PC-3 (cell line): ENCODE measurements around the gene SERPINA12. TPM values are rescaled to one million over a fixed set of nuclear protein-coding genes. Genes with fewer than 3 reads are reported as not detected.

Experiments used
- ATAC-seq: fragments of 200-7000 bp; cut with Tn5 transposase; 2 replicates; pipeline ENCODE4 v1.9.1; 2020; ENCODE audit warnings: mild to moderate bottlenecking, moderate library complexity
- BruUV-seq: library from RNA; stranded (reverse); fragments of 400-500 nt; replicated peaks from 2 replicates; lab custom pipeline; 2021; lab: Mats Ljungman, UMichigan
- CTCF ChIA-PET: fragments of 300-600 bp; sonication (Branson Sonifier 250); formaldehyde crosslinking; loops from one replicate; lab custom pipeline; 2022; ENCODE audit warnings: antibody characterized with exemption; lab: Charles Lee
- POLR2A ChIA-PET: fragments of 300-600 bp; sonication (Branson Sonifier 250); formaldehyde crosslinking; loops from one replicate; lab custom pipeline; 2022; ENCODE audit warnings: antibody characterized with exemption; ENCODE audit not compliant: unreplicated experiment; lab: Charles Lee
- DNase-seq: peaks from one replicate; pipeline ENCODE4 v3.0.0-alpha.2; 2015
- H2AFZ ChIP-seq: fragments of 300-600 bp; sonication (generic); 2 replicates; pipeline ENCODE4 v1.6.0; 2016; ENCODE audit warnings: antibody characterized with exemption, low read length
- H3F3A ChIP-seq: fragments of 300-600 bp; sonication (generic); one replicate; pipeline ENCODE4 v1.6.0; 2017; ENCODE audit warnings: antibody characterized with exemption, low read length, control low read depth, mild to moderate bottlenecking; ENCODE audit not compliant: unreplicated experiment
- H3K27ac ChIP-seq: fragments of 300-600 bp; sonication (generic); 2 replicates; pipeline ENCODE4 v1.5.1; 2016; ENCODE audit warnings: mild to moderate bottlenecking, low read length
- H3K27me3 ChIP-seq: fragments of 300-600 bp; sonication (generic); 2 replicates; pipeline ENCODE4 v1.6.1; 2016; ENCODE audit warnings: low read length, mixed read lengths
- H3K36me3 ChIP-seq: fragments of 300-600 bp; sonication (generic); 2 replicates; pipeline ENCODE4 v1.6.1; 2016; ENCODE audit warnings: low read depth, mixed run types, low read length, mixed read lengths
- H3K4me1 ChIP-seq: fragments of 300-600 bp; sonication (generic); 2 replicates; pipeline ENCODE4 v1.5.1; 2016; ENCODE audit warnings: low read length; ENCODE audit not compliant: insufficient read depth
- H3K4me2 ChIP-seq: fragments of 300-600 bp; sonication (generic); 2 replicates; pipeline ENCODE4 v1.6.0; 2016; ENCODE audit warnings: low read length
- H3K4me3 ChIP-seq: fragments of 300-600 bp; sonication (generic); 2 replicates; pipeline ENCODE4 v1.5.1; 2016; ENCODE audit warnings: mild to moderate bottlenecking, low read length, mixed read lengths
- H3K79me2 ChIP-seq: fragments of 300-600 bp; sonication (generic); 2 replicates; pipeline ENCODE4 v1.6.1; 2017; ENCODE audit warnings: low read length, mixed read lengths
- H3K9ac ChIP-seq: fragments of 300-600 bp; sonication (generic); 2 replicates; pipeline ENCODE4 v1.6.0; 2016; ENCODE audit warnings: mild to moderate bottlenecking, low read length
- H3K9me2 ChIP-seq: fragments of 300-600 bp; sonication (generic); replicated peaks from 2 replicates; pipeline ENCODE4 v1.6.1; 2016; ENCODE audit warnings: mixed run types, low read length, mixed read lengths
- H3K9me3 ChIP-seq: fragments of 300-600 bp; sonication (generic); 2 replicates; pipeline ENCODE4 v1.6.1; 2016; ENCODE audit warnings: low read length, mixed read lengths
- H4K20me1 ChIP-seq: fragments of 300-600 bp; sonication (generic); 2 replicates; pipeline ENCODE4 v1.6.1; 2016; ENCODE audit warnings: low read length, mixed read lengths
- EZH2 ChIP-seq: fragments of 300-600 bp; sonication (generic); IDR thresholded peaks from one replicate; pipeline ENCODE4 v1.6.1; 2017; ENCODE audit warnings: antibody characterized with exemption, mild to moderate bottlenecking, low read length; ENCODE audit not compliant: unreplicated experiment
- EZH2phosphoT487 ChIP-seq: fragments of 300-600 bp; sonication (generic); IDR thresholded peaks from 2 replicates; pipeline ENCODE4 v1.6.1; 2018; ENCODE audit warnings: mild to moderate bottlenecking, antibody characterized with exemption, low read length, borderline replicate concordance
- intact Hi-C: fragments of 100-400 bp; cut with micrococcal nuclease; formaldehyde crosslinking; loops from 2 replicates; pipeline ENCODE4 v1.9.0; 2023
- total RNA-seq: library from RNA; depleted of rRNA; stranded (reverse); fragments of >200 nt; gene quantifications from 2 replicates; pipeline ENCODE4 v1.2.3, GENCODE V29; 2014
- TF ChIP-seq, protein P1 (sequence below): fragments of 300-600 bp; sonication (generic); conservative IDR thresholded peaks from 2 replicates; pipeline ENCODE4 v1.5.1; 2017; ENCODE audit warnings: antibody characterized with exemption, low read depth, mild to moderate bottlenecking, low read length

SERPINA12 gene
- total RNA-seq, 1 experiment from 2014 or later, result not detected

DNA sequence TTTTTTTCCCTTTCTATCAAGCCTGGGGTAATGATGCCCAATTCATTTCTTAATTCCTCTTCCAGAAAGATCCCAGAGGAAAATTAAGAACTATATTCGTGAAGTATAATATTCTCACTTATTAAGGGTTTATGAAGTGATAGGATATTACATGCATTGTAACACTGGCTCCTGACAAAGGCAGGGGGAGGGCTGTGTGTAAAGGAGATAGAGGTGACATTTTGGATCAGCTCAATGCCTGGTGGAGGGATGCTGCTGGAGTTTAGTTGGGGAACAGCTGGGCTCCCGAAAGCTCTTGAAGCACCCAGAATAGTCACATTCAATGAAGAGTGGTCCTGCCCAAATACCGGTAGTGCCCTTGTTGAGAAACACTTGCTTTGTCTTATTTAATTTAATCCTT, 57.4 kb downstream of the SERPINA12 start:
- CTCF ChIA-PET, result no interaction called here
- Histone ChIP-seq H3K9me2 (no peaks in the 10 kb centered on the region), H4K20me1 (no peaks in the 10 kb centered on the region), H3K79me2 (no peaks in the 10 kb centered on the region), H3K27ac (no peak overlapping the region), H3K9me3 (no peaks in the 10 kb centered on the region), H3K27me3 (0 out of 2 replicates have a peak, but pooled peaks cover 8% of the 10 kb centered on the region), H3K4me2 (no peak overlapping the region), H3K4me1 (no peaks in the 10 kb centered on the region), H2AFZ (no peak overlapping the region), H3F3A (no peaks in the 10 kb centered on the region), H3K4me3 (no peak overlapping the region), H3K9ac (no peak overlapping the region), H3K36me3 (no peaks in the 10 kb centered on the region)
- BruUV-seq, result no TSS peak
- TF ChIP-seq EZH2phosphoT487 (no peak), EZH2 (no peak)
- TF ChIP-seq, protein P1, sequence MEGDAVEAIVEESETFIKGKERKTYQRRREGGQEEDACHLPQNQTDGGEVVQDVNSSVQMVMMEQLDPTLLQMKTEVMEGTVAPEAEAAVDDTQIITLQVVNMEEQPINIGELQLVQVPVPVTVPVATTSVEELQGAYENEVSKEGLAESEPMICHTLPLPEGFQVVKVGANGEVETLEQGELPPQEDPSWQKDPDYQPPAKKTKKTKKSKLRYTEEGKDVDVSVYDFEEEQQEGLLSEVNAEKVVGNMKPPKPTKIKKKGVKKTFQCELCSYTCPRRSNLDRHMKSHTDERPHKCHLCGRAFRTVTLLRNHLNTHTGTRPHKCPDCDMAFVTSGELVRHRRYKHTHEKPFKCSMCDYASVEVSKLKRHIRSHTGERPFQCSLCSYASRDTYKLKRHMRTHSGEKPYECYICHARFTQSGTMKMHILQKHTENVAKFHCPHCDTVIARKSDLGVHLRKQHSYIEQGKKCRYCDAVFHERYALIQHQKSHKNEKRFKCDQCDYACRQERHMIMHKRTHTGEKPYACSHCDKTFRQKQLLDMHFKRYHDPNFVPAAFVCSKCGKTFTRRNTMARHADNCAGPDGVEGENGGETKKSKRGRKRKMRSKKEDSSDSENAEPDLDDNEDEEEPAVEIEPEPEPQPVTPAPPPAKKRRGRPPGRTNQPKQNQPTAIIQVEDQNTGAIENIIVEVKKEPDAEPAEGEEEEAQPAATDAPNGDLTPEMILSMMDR, result no peak
- POLR2A ChIA-PET, result no interaction called here
- ATAC-seq (no peak), DNase-seq (no peak)
- intact Hi-C loops, result no loop called here

DNA sequence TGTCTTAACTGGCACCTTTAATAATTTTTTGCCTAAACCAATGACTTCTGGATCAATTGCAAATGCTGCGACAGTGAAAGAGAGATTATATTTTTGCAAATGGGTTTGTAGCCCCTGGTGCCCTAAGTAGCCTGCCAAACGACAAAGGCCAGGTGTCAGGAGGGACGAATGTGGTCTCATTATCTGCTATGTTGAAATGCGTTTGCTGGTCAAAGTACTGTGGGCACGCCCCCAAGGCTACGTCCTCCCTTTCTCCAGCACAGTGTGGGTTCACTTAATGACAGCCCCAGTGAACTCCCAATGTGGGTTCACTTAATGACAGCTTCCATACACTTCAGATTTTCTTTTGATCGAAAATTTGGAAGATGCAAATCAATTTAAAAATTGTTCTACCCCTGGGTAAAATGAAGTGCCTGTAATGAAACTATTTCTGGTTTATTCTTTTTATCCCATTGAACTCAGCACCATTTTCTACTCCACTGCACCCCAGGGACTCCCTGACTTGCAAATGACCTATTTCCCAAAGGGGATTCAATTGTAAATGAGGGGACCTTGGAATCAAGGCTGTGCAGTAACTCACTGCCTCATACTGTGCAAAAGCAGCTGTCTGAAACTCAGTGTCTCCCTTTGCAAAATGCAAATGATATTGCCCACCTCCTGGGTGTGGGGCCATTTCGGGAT, 58.0 kb downstream of the SERPINA12 start:
- Histone ChIP-seq H3K4me3 (no peak overlapping the region), H3K36me3 (no peaks in the 10 kb centered on the region), H2AFZ (no peak overlapping the region), H3K9ac (no peak overlapping the region), H3K9me2 (no peaks in the 10 kb centered on the region), H4K20me1 (no peaks in the 10 kb centered on the region), H3K4me1 (no peaks in the 10 kb centered on the region), H3K79me2 (no peaks in the 10 kb centered on the region), H3K27ac (no peak overlapping the region), H3K9me3 (no peaks in the 10 kb centered on the region), H3K4me2 (no peak overlapping the region), H3F3A (no peaks in the 10 kb centered on the region), H3K27me3 (0 out of 2 replicates have a peak, but pooled peaks cover 8% of the 10 kb centered on the region)
- ATAC-seq, result no peak
- CTCF ChIA-PET, result no interaction called here
- DNase-seq, result no peak
- POLR2A ChIA-PET, result no interaction called here
- BruUV-seq, result no TSS peak
- intact Hi-C loops, result no loop called here
- TF ChIP-seq, protein P1, result no peak
- no peak for TF ChIP-seq EZH2phosphoT487

DNA sequence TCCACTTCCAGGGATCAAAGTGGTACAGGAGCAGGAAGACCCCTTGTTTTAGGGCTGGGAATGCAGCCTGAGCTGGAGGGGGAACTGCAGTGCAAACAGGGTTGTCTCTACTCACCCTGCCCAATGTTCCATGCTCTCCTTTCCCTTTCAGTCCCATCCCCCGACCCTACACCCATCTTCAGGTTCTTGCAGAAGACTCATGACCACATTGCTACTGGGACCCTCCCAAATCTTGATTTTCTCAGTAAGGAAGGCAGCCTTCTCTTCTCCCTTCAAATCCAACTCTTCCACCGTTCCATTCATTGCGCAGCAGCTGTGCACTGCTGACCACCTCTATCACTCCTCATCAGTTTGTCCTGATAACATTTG, 58.6 kb downstream of the SERPINA12 start:
- TF ChIP-seq EZH2phosphoT487, result no peak
- TF ChIP-seq EZH2, result no peak
- TF ChIP-seq, protein P1, result no peak
- H3K4me2 ChIP-seq, result no peak overlapping the region
- H3F3A ChIP-seq, result no peaks in the 10 kb centered on the region
- no peaks in the 10 kb centered on the region for H4K20me1 ChIP-seq
- BruUV-seq, result no TSS peak
- no peaks in the 10 kb centered on the region for H3K4me1 ChIP-seq
- ATAC-seq (no peak), DNase-seq (no peak)
- ChIA-PET CTCF (no interaction called here), POLR2A (no interaction called here)
- no peaks in the 10 kb centered on the region for H3K9me3 ChIP-seq
- intact Hi-C loops, result no loop called here
- H3K9ac ChIP-seq, result no peak overlapping the region
- 0 out of 2 replicates have a peak, but pooled peaks cover 8% of the 10 kb centered on the region for H3K27me3 ChIP-seq
- no peak overlapping the region for H3K4me3 ChIP-seq
- H3K9me2 ChIP-seq, result no peaks in the 10 kb centered on the region
- H2AFZ ChIP-seq, result no peak overlapping the region
- no peaks in the 10 kb centered on the region for H3K79me2 ChIP-seq
- H3K36me3 ChIP-seq, result no peaks in the 10 kb centered on the region
- no peak overlapping the region for H3K27ac ChIP-seq
